HG03108 (cell line): ENCODE data around the gene LCE3D.
"Not testable (repeated sequence)": the region's sequence is repeated elsewhere in the genome, so short reads cannot be mapped to it uniquely, and the experiment has no call there.

Experiments
- ATAC-seq: cut with Tn5 transposase; IDR thresholded peaks from one replicate; pipeline ENCODE4 v1.9.1; 2021; ENCODE audit warnings: moderate library complexity; ENCODE audit not compliant: unreplicated experiment

The LCE3D gene

DNA sequence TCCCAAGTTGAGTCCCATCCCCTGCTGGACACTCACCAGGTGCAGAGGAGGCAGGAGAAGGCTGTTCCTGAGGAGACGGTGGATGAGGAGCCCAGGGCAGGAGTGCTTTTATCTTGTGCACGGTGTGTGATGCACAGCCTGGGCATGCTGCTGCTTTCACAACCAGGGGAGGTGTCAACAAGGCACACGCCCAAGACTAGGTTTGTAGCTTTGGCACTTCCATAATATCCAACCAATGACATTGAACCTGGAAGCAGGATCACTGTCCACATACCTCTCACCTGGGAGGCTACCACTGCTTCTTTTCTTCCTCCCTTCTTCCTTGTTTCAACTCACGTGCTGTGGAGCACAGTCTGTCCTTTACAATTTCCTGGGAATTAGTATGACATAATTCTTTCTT lies at the start of gene LCE3D:
LCE3D (minus strand) TSS at position 84 of the 400 bp plus-strand sequence. CDS start 580 bp downstream, outside the sequence.
- no peak for ATAC-seq

- no peak for ATAC-seq
Measured at GRCh38 chr1:152626744-152627143, 46.4 kb upstream of the LCE3D start.

GRCh38 chr1:152623203-152623844 lies 43.0 kb upstream of the LCE3D start:
- no peak for ATAC-seq

GRCh38 chr1:152622803-152623202 lies 42.5 kb upstream of the LCE3D start, which contains the start of gene LCE3A:
Gene LCE3A (minus strand): TSS chr1:152623103. CDS start chr1:152623103, 0 bp downstream.
- ATAC-seq: no peak

DNA sequence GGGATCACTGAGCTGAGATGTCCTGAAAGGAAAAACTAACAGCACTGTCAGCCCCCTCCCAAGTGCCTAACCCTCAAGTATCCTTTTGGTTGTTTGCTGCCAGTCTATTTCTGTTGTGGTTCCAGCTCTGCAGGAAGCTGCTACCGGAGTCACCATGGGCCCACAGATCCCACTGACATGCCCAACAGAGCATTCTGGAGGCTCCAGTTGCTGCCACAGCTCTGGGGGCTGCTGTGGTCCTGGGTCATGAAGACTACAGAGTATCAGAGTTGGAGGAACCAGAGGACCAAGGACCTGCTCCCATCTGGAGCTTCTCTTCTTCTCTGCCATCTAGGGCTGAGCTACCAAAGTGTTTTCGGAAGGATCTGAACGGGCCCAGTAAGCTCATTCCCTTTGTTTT lies 41.7 kb upstream of the LCE3D start:
- no peak for ATAC-seq

- no peak for ATAC-seq
Measured at GRCh38 chr1:152613511-152613910, 33.2 kb upstream of the LCE3D start, which contains the start of gene LCE3B. Gene LCE3B (plus strand): TSS chr1:152613811. CDS start chr1:152613811, 0 bp downstream.

- ATAC-seq: no peak
Measured at GRCh38 chr1:152599934-152600333, 19.6 kb upstream of the LCE3D start, which contains the start of gene LCE3C. Gene LCE3C (plus strand): TSS chr1:152600234. CDS start chr1:152600732, 498 bp downstream.

DNA sequence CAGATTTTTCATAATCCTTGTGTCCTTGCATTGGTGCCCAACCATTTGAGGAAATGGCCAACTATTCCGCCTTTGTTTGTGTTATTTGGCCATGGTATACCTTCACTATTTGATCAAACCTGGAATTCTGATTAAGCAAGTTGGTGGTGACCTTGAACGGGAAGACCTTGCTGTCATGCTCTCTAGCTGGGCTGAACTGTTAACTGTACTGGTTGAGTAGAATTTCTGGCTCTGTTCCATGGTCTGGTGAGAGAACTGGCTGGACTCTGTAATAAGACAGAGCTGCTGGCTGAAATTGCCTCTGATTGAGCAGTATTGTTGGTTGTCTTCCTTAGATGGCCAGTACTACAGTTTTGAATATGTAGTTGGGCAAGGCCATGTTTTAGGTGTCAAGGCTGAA lies 16.7 kb upstream of the LCE3D start:
- no peak for ATAC-seq

DNA sequence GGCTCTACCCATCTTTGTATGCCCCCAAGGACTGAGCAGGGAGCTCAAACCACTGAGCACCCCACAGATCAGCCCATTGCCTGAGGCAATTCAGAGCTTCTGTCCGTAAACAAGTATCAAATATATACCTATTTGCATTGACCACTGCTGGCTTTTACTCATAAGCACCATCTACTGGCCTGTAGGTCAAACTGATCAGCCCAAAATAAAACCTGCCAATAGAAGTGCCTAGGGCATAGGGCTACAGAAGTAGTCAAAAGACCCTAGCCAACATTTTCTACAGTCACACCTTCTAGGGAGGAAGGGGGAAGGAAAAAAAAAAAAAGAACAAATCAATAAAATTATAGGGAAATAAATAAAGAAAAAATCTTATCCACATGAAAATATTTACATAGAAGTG lies 5.3 kb upstream of the LCE3D start:
- ATAC-seq: no peak

DNA sequence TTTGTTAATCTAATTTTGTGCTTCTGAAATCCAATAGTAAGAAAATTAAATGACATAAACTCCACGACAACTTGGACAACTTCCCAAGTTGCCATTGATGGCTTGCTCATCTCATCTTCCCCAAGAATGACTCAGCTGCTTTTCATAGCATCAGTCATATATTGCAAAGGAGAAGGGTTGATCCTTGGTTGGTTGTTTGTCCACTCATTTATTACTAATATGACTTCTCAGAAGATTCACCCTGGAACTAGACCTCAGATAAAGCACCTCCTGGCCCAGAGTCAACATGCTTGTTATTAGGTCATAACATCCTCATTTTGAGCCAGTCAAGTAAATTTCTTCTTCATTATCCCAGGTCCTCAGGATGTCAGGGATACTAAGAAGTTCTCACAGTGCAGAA lies 2.3 kb upstream of the LCE3D start:
- no peak for ATAC-seq

GRCh38 chr1:152579526-152579925 lies 790 bp downstream of the LCE3D start:
- not testable (repeated sequence) for ATAC-seq

GRCh38 chr1:152577168-152577567 lies 3.1 kb downstream of the LCE3D start:
- ATAC-seq: no peak

DNA sequence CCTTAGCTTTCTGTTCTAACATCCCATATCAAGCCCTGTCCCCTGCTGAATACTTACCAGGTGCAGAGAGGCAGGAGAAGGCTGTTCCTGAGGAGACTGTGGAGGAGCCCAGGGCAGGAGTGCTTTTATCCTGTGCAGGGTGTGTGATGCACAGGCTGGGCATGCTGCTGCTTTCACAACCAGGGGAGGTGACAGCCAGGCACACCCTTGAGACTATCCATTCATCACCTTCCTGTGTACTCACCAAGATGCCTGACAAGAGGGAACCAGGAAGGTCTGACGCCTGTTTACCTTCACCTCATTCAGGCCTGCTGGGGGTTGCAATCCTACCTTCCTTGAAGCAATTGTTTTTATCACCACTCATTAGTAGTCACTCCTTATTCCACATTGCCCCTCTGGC lies 13.6 kb downstream of the LCE3D start, which contains the start of gene LCE3E:
LCE3E (minus strand) TSS at position 100 of the 400 bp plus-strand sequence. CDS start 572 bp downstream, outside the sequence.
- ATAC-seq: no peak

- ATAC-seq: no peak
Measured at GRCh38 chr1:152565535-152566215, 14.6 kb downstream of the LCE3D start.

DNA sequence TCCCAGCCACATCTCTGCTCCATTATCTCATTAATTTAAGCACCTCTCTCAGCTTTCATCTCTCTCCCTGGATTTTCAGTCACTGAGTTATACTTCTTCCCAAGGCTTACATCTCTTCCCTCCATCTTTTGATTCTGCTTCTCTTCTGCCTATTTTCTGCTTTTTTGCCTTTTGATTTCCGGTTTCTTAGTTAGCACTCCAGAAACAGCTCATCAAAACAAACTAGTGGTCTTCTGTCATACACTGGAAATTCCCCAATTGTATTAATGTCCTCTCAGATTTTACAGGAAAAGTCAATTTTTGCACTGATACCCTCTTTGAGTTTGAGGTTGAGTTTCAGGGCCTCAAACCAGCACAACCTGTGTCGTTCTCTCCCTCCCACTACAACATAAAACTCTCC lies 15.2 kb downstream of the LCE3D start:
- ATAC-seq: no peak

GRCh38 chr1:152548358-152548757 lies 32.0 kb downstream of the LCE3D start:
- not testable (repeated sequence) for ATAC-seq

DNA sequence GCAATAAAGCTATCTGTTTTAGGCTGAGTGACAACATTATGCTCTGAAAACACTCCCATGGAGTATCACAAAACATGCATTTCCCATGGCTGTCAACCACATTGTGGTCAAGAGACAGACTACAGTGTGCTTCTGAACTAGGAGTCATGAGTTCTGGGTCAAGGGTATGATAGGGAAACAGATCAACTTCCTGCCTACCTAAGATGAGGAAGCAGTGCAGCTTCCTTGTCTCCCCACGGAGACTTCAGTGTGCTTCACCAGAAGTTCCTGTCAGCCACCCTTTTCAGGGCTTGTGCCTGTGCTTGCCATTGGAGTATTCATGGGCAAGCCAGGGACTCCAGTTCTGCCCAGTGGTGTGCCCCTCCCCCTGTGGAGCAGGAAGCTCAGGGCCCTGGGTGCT lies 33.6 kb downstream of the LCE3D start:
- no peak for ATAC-seq

GRCh38 chr1:152543820-152544219 lies 36.5 kb downstream of the LCE3D start:
- ATAC-seq: no peak

DNA sequence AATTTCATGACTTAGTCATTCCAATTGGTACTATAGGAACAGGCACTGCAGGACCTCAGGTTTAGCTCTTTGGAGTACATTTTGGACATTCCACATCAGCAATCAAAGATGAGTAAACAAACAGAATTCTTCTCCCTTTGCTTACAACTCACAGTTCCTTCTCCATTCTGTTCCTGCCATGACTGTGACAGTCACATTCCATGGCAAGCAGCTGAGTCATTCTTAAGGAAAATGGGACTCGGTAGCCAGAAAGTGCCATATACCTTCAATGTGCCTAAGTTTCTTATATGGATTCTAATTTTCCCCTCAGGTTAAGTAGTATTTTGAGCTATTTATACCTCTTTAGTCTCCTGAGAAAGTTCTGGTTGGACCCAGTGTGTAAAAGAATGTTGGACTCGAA lies 40.4 kb downstream of the LCE3D start:
- ATAC-seq: no peak

- ATAC-seq: no peak
Measured at GRCh38 chr1:152537496-152537895, 42.8 kb downstream of the LCE3D start.

DNA sequence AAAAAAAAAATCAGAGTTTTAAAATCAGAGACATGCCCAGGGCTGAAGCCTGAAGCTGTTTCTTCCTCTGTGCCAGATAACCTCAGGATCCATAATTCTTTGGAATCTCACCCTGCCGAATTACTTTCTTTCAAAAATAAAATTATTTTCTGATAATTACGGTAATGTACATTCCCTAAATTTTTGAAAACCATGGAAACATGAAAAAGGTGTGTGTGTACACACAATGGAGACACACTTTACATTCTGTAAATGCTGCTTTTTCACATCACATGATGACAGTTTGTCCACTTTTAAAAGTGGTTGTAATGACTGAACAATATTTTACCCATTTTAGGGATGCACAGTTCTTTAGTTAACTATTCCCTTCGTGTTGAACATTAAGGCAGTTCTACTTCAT lies 44.5 kb downstream of the LCE3D start:
- ATAC-seq: no peak

DNA sequence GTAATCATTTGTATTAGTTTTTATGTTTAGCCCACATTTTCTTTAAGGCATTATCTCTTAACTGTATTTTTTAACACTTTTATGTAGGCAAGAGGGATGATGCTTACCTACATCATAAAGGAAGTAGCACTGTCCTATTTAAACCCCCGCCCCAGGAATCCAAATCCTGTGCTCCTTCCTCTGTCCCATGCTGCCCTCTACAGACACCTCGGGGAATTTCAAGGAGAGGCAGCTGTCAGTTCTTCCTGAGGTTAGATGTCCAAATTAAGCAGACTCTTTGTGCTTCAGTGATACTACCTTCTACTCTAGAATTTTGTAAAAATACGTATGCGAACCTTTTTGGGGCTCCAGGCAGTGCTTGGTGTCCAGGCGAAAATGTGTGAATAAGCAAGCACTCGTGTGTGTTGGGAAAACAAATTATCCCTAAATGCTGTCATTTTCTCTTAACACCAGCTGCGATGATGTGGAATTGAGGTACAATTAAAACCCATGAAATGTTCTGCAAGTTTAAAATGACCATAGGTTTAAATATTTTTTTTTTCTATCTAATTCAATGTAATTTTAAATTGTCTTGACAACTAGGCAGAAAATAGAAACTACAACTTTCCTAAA lies 46.9 kb downstream of the LCE3D start:
- ATAC-seq: no peak
